GM12873 (cell line): Measurements from ENCODE around the gene KCNIP4.

Source experiments
- CTCF ChIP-seq: IDR thresholded peaks from 2 replicates; pipeline ENCODE4 v1.5.1; 2012; ENCODE audit warnings: low read depth, mild to moderate bottlenecking, moderate library complexity, low read length, control low read depth; ENCODE audit not compliant: insufficient read depth; ENCODE audit errors: missing control alignments

Gene KCNIP4

DNA sequence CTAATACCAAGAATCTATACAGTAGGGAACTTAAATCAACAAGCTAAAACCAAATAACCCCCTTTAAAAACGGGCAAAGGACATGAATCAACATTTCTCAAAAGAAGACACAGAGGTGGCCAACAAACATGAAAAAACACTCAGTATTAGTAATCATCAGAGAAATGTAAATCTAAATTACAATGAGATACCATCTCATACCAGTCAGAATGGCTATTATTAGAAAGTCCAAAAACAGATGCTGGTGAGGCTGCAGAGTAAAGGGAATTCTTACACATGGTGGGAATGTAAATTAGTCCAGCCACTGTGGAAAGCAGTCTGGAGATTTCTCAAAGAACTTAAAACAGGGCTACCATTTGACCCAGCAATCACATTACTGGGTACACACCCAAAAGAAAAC lies 1080.5 kb downstream of the KCNIP4 start:
- no peak for TF ChIP-seq CTCF

DNA sequence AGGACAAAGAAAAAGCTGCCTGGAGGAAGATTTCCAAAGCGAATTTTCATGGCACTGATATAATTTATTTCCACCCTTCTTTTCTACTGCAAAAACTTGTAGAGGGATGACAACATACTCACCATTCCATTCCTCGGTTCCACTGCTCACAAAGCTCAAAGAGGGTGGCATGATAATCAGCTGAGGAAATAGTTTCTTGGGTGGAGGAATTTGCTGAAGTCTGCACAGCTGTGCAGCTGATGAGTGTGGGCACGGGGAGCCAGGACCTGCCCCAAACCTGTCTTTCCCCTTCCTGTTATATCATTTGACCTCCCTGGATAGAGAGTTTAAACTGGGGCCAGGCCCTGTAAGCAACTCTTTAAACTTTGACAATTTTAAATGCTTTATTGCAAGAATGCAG lies 1087.7 kb downstream of the KCNIP4 start:
- TF ChIP-seq CTCF, result no peak

- TF ChIP-seq CTCF, result no peak
Observed at GRCh38 chr4:20859097-20859781, 1089.3 kb downstream of the KCNIP4 start.

GRCh38 chr4:20857081-20857480 lies 1091.5 kb downstream of the KCNIP4 start:
- no peak for TF ChIP-seq CTCF

- no peak for TF ChIP-seq CTCF
Observed at GRCh38 chr4:20847124-20847747, 1101.3 kb downstream of the KCNIP4 start.

- no peak for TF ChIP-seq CTCF
Observed at GRCh38 chr4:20844311-20844710, 1104.3 kb downstream of the KCNIP4 start.

- no peak for TF ChIP-seq CTCF
Observed at GRCh38 chr4:20840648-20841190, 1107.9 kb downstream of the KCNIP4 start.
